Measurements from ENCODE around the gene DOK1. TPM values are rescaled to one million over a fixed set of nuclear protein-coding genes. Genes with fewer than 3 reads are reported as not detected.
"Not testable (repeated sequence)": the region's sequence is repeated elsewhere in the genome, so short reads cannot be mapped to it uniquely, and the experiment has no call there.

Gene DOK1
- total and polyA plus RNA-seq, 3 experiments from 2014 or later, result 24.0 to 25.2 (median 24.4) TPM

DNA sequence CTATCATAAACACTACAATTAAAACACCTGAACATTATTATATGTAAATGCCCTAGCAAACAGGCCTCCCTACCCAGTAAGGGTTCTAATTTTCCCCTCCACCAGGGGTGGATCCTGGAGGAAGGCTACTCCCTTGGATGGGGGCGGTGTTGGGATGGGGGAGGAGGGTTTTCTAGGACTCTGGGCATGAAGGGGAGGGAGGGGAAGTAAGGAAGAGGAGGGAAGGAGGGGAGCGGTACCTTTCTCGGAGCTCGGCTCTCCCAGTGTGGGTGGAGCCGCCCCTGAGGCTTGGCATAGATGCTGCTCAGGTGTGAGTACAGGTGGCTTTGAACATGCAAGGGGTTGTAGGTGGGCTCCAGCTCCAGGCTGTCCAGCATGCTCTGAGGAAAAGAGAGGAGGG is 5.4 kb downstream of the DOK1 start:
- no peaks in the 10 kb centered on the region for H3K9me3 Mint-ChIP-seq
- DNase-seq, result no peak
- Histone ChIP-seq H3K9me3 (ENCODE audit: low read length) (no peaks in the 10 kb centered on the region), H3K4me1 (ENCODE audit: insufficient read depth, low read length) (peaks cover 8% of the 10 kb centered on the region), H3K27me3 (ENCODE audit: insufficient read depth, low read length, poor library complexity, severe bottlenecking) (no peaks in the 10 kb centered on the region), H3K4me3 (ENCODE audit: low read length) (no peak overlapping the region), H3K27ac (ENCODE audit: low read depth, low read length) (no peak overlapping the region), H3K36me3 (ENCODE audit: insufficient read depth, low read length) (no peaks in the 10 kb centered on the region)
- H3K36me3 Mint-ChIP-seq, result peaks cover 0 to 18% (median 3%) of the 10 kb centered on the region in 3 donors
- ChIA-PET CTCF (no interaction called here), POLR2A (no interaction called here)
- H3K27ac Mint-ChIP-seq, result no peak overlapping the region
- peaks cover 0 to 21% (median 10%) of the 10 kb centered on the region in 3 donors for H3K4me1 Mint-ChIP-seq
- peaks cover 9 to 36% of the 10 kb centered on the region in 2 donors for H3K27me3 Mint-ChIP-seq
- H3K4me3 Mint-ChIP-seq, result peak overlapping the region in 1 of 7 donors; percentile 39

DNA sequence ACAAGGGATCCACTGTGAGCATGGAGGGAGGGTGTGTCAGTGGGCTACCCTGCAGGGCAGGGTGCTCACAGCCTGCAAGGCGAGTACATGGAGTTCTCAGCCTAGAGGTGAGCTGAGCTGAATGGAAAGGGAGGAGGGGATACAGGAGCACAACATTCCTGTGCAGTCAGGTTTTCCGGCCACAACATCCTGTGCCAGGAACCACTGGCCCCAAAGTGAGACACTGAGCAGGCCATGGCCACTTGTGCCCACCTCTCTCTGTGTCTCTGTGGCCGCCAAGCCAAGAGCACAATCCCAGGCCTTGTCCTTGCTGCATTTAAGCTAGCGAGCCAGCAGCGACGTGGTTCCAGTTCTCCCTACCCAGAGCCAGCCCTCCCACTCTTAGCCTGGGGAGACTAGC is 6.1 kb downstream of the DOK1 start:
- peak overlapping the region in 1 of 8 donors; percentile 38 for H3K27ac Mint-ChIP-seq
- H3K36me3 Mint-ChIP-seq, result peaks cover 0 to 13% (median 3%) of the 10 kb centered on the region in 3 donors
- H3K27me3 Mint-ChIP-seq, result peaks cover 13 to 36% of the 10 kb centered on the region in 2 donors

GRCh38 chr2:74561022-74561421 is 6.5 kb downstream of the DOK1 start:
- H3K9me3 Mint-ChIP-seq, H3K4me1 Mint-ChIP-seq, CTCF ChIA-PET: not testable (repeated sequence)

More for the DNA sequence above, 6.1 kb downstream of the DOK1 start:
- H3K4me1 ChIP-seq (ENCODE audit: insufficient read depth, low read length), result peaks cover 3% of the 10 kb centered on the region
- no peaks in the 10 kb centered on the region for H3K9me3 ChIP-seq (ENCODE audit: low read length)
- H3K27ac ChIP-seq (ENCODE audit: low read depth, low read length), result no peak overlapping the region
- ChIA-PET POLR2A (no interaction called here), CTCF (no interaction called here)
- H3K4me3 ChIP-seq (ENCODE audit: low read length), result no peak overlapping the region
- Mint-ChIP-seq H3K9me3 (no peaks in the 10 kb centered on the region), H3K4me3 (no peak overlapping the region), H3K4me1 (peaks cover 0 to 14% (median 6%) of the 10 kb centered on the region in 3 donors)
- no peaks in the 10 kb centered on the region for H3K27me3 ChIP-seq (ENCODE audit: insufficient read depth, low read length, poor library complexity, severe bottlenecking)
- DNase-seq, result no peak
- no peaks in the 10 kb centered on the region for H3K36me3 ChIP-seq (ENCODE audit: insufficient read depth, low read length)

DNA sequence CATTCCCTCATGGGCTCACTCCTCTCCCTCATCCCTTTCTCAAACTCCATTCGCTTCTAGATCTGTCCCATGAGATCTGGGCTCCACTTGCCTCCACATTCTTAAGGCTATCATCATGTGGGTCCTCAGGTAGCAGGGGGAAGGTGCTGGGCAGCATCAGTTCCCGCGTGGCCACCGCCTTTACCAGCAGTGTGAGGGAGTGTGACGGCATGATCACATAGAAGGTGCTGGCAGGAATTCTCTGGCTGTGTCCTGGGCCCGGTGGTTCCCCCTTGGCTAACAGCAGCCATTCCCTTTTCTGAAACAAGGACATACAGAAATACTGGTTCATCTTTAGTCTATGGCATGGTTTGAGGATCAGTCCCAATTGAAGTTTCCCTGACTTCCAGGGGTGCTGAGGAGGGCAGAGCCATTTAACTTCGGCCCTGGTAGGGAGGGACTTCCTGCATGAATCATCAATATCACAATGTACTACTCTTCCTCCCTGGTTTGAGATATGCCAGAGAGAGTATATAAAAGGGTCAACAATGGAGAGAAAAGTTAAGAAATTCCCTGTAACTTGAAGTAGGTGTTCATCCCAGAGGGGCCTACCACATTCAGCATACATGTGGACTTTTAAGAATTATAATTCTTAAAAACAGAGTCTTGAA is 7.7 kb downstream of the DOK1 start:
- no peaks in the 10 kb centered on the region for H3K9me3 Mint-ChIP-seq
- H3K27me3 Mint-ChIP-seq, result peaks cover 17 to 47% of the 10 kb centered on the region in 2 donors
- H3K4me3 Mint-ChIP-seq, result no peak overlapping the region
- H3K36me3 Mint-ChIP-seq, result peaks cover 0 to 3% (median 3%) of the 10 kb centered on the region in 3 donors
- peaks cover 0 to 4% (median 2%) of the 10 kb centered on the region in 3 donors for H3K4me1 Mint-ChIP-seq
- no peaks in the 10 kb centered on the region for H3K27me3 ChIP-seq (ENCODE audit: insufficient read depth, low read length, poor library complexity, severe bottlenecking)
- no peaks in the 10 kb centered on the region for H3K4me1 ChIP-seq (ENCODE audit: insufficient read depth, low read length)
- CTCF ChIA-PET, result no interaction called here
- no peak overlapping the region for H3K4me3 ChIP-seq (ENCODE audit: low read length)
- H3K9me3 ChIP-seq (ENCODE audit: low read length), result no peaks in the 10 kb centered on the region
- no peak overlapping the region for H3K27ac ChIP-seq (ENCODE audit: low read depth, low read length)
- H3K27ac Mint-ChIP-seq, result peak overlapping the region in 3 of 8 donors; percentile 53 to 74 (median 68)
- H3K36me3 ChIP-seq (ENCODE audit: insufficient read depth, low read length), result no peaks in the 10 kb centered on the region
- POLR2A ChIA-PET, result no interaction called here
- DNase-seq, result no peak

More at GRCh38 chr2:74561022-74561421, 6.5 kb downstream of the DOK1 start:
- H3K27ac ChIP-seq (ENCODE audit: low read depth, low read length); H3K36me3 ChIP-seq (ENCODE audit: insufficient read depth, low read length); H3K4me1 ChIP-seq (ENCODE audit: insufficient read depth, low read length); POLR2A ChIA-PET; H3K9me3 ChIP-seq (ENCODE audit: low read length); H3K27me3 ChIP-seq (ENCODE audit: insufficient read depth, low read length, poor library complexity, severe bottlenecking); DNase-seq; H3K4me3 ChIP-seq (ENCODE audit: low read length); H3K27ac Mint-ChIP-seq; H3K4me3 Mint-ChIP-seq: not testable (repeated sequence)
- H3K27me3 Mint-ChIP-seq, result peaks cover 15 to 40% of the 10 kb centered on the region in 2 donors
- peaks cover 0 to 13% (median 3%) of the 10 kb centered on the region in 3 donors for H3K36me3 Mint-ChIP-seq

DNA sequence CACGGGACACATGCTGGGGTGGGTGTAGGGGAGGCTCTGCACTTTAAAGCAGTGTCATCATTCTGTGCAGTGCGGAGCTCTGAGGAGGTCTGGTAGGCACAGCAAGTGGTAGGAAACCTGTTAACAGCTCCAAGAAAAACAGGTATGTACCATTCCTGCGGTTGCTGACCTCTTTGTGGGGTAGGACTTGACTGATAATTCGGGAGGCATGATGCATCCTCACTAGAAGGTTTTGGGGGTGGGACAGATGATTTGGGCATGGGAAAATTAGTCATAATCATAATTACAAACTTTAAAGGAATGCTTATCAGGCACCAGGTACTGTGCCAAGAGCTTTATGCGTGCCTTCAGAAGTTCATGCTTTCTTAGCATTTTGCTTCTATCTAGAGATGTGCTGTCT is 9.7 kb downstream of the DOK1 start:
- Histone ChIP-seq H3K27ac (ENCODE audit: low read depth, low read length) (no peak overlapping the region), H3K36me3 (ENCODE audit: insufficient read depth, low read length) (no peaks in the 10 kb centered on the region), H3K27me3 (ENCODE audit: insufficient read depth, low read length, poor library complexity, severe bottlenecking) (no peaks in the 10 kb centered on the region), H3K9me3 (ENCODE audit: low read length) (no peaks in the 10 kb centered on the region), H3K4me3 (ENCODE audit: low read length) (no peak overlapping the region), H3K4me1 (ENCODE audit: insufficient read depth, low read length) (no peaks in the 10 kb centered on the region)
- Mint-ChIP-seq H3K9me3 (no peaks in the 10 kb centered on the region), H3K36me3 (peaks cover 0 to 3% (median 0%) of the 10 kb centered on the region in 3 donors), H3K4me1 (peaks cover 0 to 4% (median 2%) of the 10 kb centered on the region in 3 donors), H3K4me3 (no peak overlapping the region), H3K27ac (no peak overlapping the region), H3K27me3 (peaks cover 27 to 56% of the 10 kb centered on the region in 2 donors)
- ChIA-PET POLR2A (no interaction called here), CTCF (no interaction called here)
- no peak for DNase-seq

DNA sequence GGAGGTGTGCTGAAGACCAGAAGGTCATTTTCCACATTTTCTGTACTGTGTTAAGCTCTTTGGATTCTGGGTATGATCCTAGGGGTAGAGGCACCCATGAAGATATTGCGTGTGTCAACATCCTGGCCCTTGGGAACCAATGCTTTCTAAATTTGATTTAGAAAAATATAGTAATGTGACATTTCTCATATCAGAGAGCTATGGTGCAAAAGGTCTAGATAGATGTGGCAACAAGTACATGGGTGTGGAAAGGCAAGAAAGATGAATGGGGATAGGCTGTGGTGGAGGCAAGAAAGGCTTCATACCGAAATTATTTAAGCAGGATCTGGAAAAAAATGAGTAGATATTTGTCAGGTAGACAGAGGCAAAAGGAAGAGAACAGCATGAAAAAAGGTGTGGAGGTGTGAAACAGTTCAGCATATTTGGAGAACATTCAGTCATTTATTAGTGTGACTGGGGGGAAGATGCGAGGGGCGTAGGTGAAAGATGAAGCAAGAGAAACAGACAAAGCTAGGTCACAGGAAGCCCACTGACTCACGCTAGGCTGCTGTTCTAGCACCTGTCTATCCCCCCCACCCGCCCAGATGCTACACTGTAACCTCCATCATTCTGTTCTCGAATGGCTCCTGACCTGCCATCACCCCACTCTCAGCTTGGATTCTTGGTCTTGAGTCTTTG is 11.7 kb downstream of the DOK1 start:
- Histone ChIP-seq H3K27me3 (ENCODE audit: insufficient read depth, low read length, poor library complexity, severe bottlenecking) (no peaks in the 10 kb centered on the region), H3K9me3 (ENCODE audit: low read length) (no peaks in the 10 kb centered on the region), H3K4me3 (ENCODE audit: low read length) (no peak overlapping the region), H3K27ac (ENCODE audit: low read depth, low read length) (no peak overlapping the region), H3K4me1 (ENCODE audit: insufficient read depth, low read length) (no peaks in the 10 kb centered on the region), H3K36me3 (ENCODE audit: insufficient read depth, low read length) (no peaks in the 10 kb centered on the region)
- no peaks in the 10 kb centered on the region for H3K9me3 Mint-ChIP-seq
- DNase-seq, result no peak
- peaks cover 0 to 3% (median 0%) of the 10 kb centered on the region in 3 donors for H3K36me3 Mint-ChIP-seq
- H3K4me3 Mint-ChIP-seq, result no peak overlapping the region
- POLR2A ChIA-PET, result no interaction called here
- H3K27me3 Mint-ChIP-seq, result peaks cover 25 to 45% of the 10 kb centered on the region in 2 donors
- H3K27ac Mint-ChIP-seq, result no peak overlapping the region
- CTCF ChIA-PET, result interaction anchor here (1.6 kb wide), 1 partner anchor 8 kb away, joined by 6 read pairs; no protein-coding TSS in a partner anchor
- no peaks in the 10 kb centered on the region for H3K4me1 Mint-ChIP-seq

- Histone ChIP-seq H3K36me3 (ENCODE audit: insufficient read depth, low read length) (no peaks in the 10 kb centered on the region), H3K27me3 (ENCODE audit: insufficient read depth, low read length, poor library complexity, severe bottlenecking) (no peaks in the 10 kb centered on the region), H3K27ac (ENCODE audit: low read depth, low read length) (no peak overlapping the region), H3K9me3 (ENCODE audit: low read length) (no peaks in the 10 kb centered on the region), H3K4me1 (ENCODE audit: insufficient read depth, low read length) (no peaks in the 10 kb centered on the region), H3K4me3 (ENCODE audit: low read length) (no peak overlapping the region)
- peaks cover 21 to 43% of the 10 kb centered on the region in 2 donors for H3K27me3 Mint-ChIP-seq
- ChIA-PET POLR2A (no interaction called here), CTCF (interaction anchor here (1.6 kb wide), 1 partner anchor 9 kb away, joined by 6 read pairs; no protein-coding TSS in a partner anchor)
- no peak for DNase-seq
- peaks cover 0 to 3% (median 0%) of the 10 kb centered on the region in 3 donors for H3K36me3 Mint-ChIP-seq
- no peaks in the 10 kb centered on the region for H3K4me1 Mint-ChIP-seq
- no peaks in the 10 kb centered on the region for H3K9me3 Mint-ChIP-seq
- H3K27ac Mint-ChIP-seq, result no peak overlapping the region
- H3K4me3 Mint-ChIP-seq, result no peak overlapping the region
Observed at GRCh38 chr2:74566754-74567085, 12.2 kb downstream of the DOK1 start.

GRCh38 chr2:74567881-74568280 is 13.4 kb downstream of the DOK1 start:
- H3K9me3 ChIP-seq (ENCODE audit: low read length), result no peaks in the 10 kb centered on the region
- H3K27me3 ChIP-seq (ENCODE audit: insufficient read depth, low read length, poor library complexity, severe bottlenecking), result no peaks in the 10 kb centered on the region
- H3K4me3 ChIP-seq (ENCODE audit: low read length), result no peak overlapping the region
- Mint-ChIP-seq H3K4me3 (no peak overlapping the region), H3K36me3 (peaks cover 0 to 3% (median 0%) of the 10 kb centered on the region in 3 donors), H3K9me3 (no peaks in the 10 kb centered on the region), H3K4me1 (no peaks in the 10 kb centered on the region), H3K27ac (no peak overlapping the region), H3K27me3 (peaks cover 21 to 31% of the 10 kb centered on the region in 2 donors)
- H3K36me3 ChIP-seq (ENCODE audit: insufficient read depth, low read length), result no peaks in the 10 kb centered on the region
- CTCF ChIA-PET, result no interaction called here
- no peak overlapping the region for H3K27ac ChIP-seq (ENCODE audit: low read depth, low read length)
- no peaks in the 10 kb centered on the region for H3K4me1 ChIP-seq (ENCODE audit: insufficient read depth, low read length)
- no peak for DNase-seq
- POLR2A ChIA-PET, result interaction anchor here (0.8 kb wide), 1 partner anchor 101 kb away, joined by 3 read pairs; no protein-coding TSS in a partner anchor
